ENCODE data around the gene NDUFB7.
"Not testable (repeated sequence)": the region's sequence is repeated elsewhere in the genome, so short reads cannot be mapped to it uniquely, and the experiment has no call there.

NDUFB7 gene

GRCh38 chr19:14571695-14572490 lies at the start of gene NDUFB7:
Gene NDUFB7, minus strand, starts transcription at chr19:14572066. Its CDS starts 66 bp downstream, at chr19:14572000.
- peak; percentile 95 for DNase-seq (ENCODE audit: low read depth)
- H3K4me3 ChIP-seq (ENCODE audit: low read depth, low read length), result peak within 1 kb of the TSS; percentile 78
- TF ChIP-seq, protein P1, sequence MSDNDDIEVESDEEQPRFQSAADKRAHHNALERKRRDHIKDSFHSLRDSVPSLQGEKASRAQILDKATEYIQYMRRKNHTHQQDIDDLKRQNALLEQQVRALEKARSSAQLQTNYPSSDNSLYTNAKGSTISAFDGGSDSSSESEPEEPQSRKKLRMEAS (IDR thresholded peaks at IDR 0.05; ENCODE audit: low read depth, low read length), result peak; percentile 69
- TF ChIP-seq CTCF (IDR thresholded peaks at IDR 0.05; ENCODE audit: low read depth, low read length) (peak; percentile 91), MYC (IDR thresholded peaks at IDR 0.05; ENCODE audit: low read depth, low read length) (peak; percentile 76), POLR2A (IDR thresholded peaks at IDR 0.05; ENCODE audit: extremely low read depth, insufficient read length) (peak; percentile 71)

DNA sequence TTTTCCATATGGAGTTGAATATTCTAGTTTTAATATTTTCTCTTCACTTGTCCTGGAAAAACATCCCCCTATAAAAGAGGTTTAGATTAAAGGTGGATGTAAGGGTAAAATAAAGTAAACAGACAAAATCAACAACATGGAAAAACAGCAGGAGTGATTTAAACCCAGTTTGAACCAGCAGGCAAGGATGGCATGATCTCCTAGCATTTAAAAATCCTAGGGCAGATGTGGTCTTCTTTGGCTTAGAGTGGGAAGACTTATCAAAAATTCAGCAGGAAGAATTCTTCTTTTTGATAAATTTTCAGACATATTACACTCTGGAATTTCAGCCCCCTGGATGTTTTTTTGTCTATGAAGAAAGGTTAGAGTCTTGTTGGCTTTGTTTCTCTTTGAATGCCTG lies 47.5 kb upstream of the NDUFB7 start:
- no peak overlapping the region for H3K4me3 ChIP-seq (ENCODE audit: low read depth, low read length)
- TF ChIP-seq MYC (IDR thresholded peaks at IDR 0.05; ENCODE audit: low read depth, low read length) (no peak), POLR2A (IDR thresholded peaks at IDR 0.05; ENCODE audit: extremely low read depth, insufficient read length) (no peak), CTCF (IDR thresholded peaks at IDR 0.05; ENCODE audit: low read depth, low read length) (no peak)
- TF ChIP-seq, protein P1 (IDR thresholded peaks at IDR 0.05; ENCODE audit: low read depth, low read length), result no peak
- no peak for DNase-seq (ENCODE audit: low read depth)

GRCh38 chr19:14616407-14616806 lies 44.5 kb upstream of the NDUFB7 start:
- H3K4me3 ChIP-seq (ENCODE audit: low read depth, low read length), result no peak overlapping the region
- DNase-seq (ENCODE audit: low read depth), result peak; percentile 69
- TF ChIP-seq, protein P1 (IDR thresholded peaks at IDR 0.05; ENCODE audit: low read depth, low read length), result no peak
- TF ChIP-seq CTCF (IDR thresholded peaks at IDR 0.05; ENCODE audit: low read depth, low read length) (no peak), MYC (IDR thresholded peaks at IDR 0.05; ENCODE audit: low read depth, low read length) (no peak), POLR2A (IDR thresholded peaks at IDR 0.05; ENCODE audit: extremely low read depth, insufficient read length) (no peak)

- TF ChIP-seq MYC (IDR thresholded peaks at IDR 0.05; ENCODE audit: low read depth, low read length), result no peak
- TF ChIP-seq POLR2A (IDR thresholded peaks at IDR 0.05; ENCODE audit: extremely low read depth, insufficient read length), result no peak
- TF ChIP-seq, protein P1 (IDR thresholded peaks at IDR 0.05; ENCODE audit: low read depth, low read length), result no peak
- no peak for TF ChIP-seq CTCF (IDR thresholded peaks at IDR 0.05; ENCODE audit: low read depth, low read length)
- DNase-seq (ENCODE audit: low read depth), result peak; percentile 38
- H3K4me3 ChIP-seq (ENCODE audit: low read depth, low read length), result no peak overlapping the region
These were observed 43.8 kb upstream of the NDUFB7 start for GRCh38 chr19:14615623-14616022.

GRCh38 chr19:14614099-14614412 lies 42.2 kb upstream of the NDUFB7 start:
- DNase-seq (ENCODE audit: low read depth), result peak; percentile 95
- no peak overlapping the region for H3K4me3 ChIP-seq (ENCODE audit: low read depth, low read length)
- TF ChIP-seq, protein P1 (IDR thresholded peaks at IDR 0.05; ENCODE audit: low read depth, low read length), result no peak
- TF ChIP-seq CTCF (IDR thresholded peaks at IDR 0.05; ENCODE audit: low read depth, low read length) (no peak), POLR2A (IDR thresholded peaks at IDR 0.05; ENCODE audit: extremely low read depth, insufficient read length) (no peak), MYC (IDR thresholded peaks at IDR 0.05; ENCODE audit: low read depth, low read length) (no peak)

- not testable (repeated sequence) for DNase-seq (ENCODE audit: low read depth); H3K4me3 ChIP-seq (ENCODE audit: low read depth, low read length)
These were observed 41.7 kb upstream of the NDUFB7 start for GRCh38 chr19:14613399-14614098.
